AG04449 (cell line): ENCODE results near the gene SLC5A6.
"Not testable (repeated sequence)": the region's sequence is repeated elsewhere in the genome, so short reads cannot be mapped to it uniquely, and the experiment has no call there.

Source experiments
- CTCF ChIA-PET: fragments of 350-600 bp; formaldehyde crosslinking; extraction: SDS; loops from one replicate; lab custom pipeline; 2021; ENCODE audit warnings: antibody characterized with exemption; lab: Yijun Ruan, JAX
- POLR2A ChIA-PET: fragments of 400-600, 350-600 bp; formaldehyde crosslinking; extraction: SDS; loops from one replicate; lab custom pipeline; 2020; ENCODE audit warnings: antibody characterized with exemption, inconsistent platforms; lab: Yijun Ruan, JAX
- DNase-seq: peaks from one replicate; pipeline ENCODE4 v3.0.0-alpha.2; 2010; ENCODE audit warnings: low read depth, low spot score
- H3K4me3 ChIP-seq: 2 replicates; pipeline ENCODE4 v1.5.1; 2011; ENCODE audit warnings: low read depth, mild to moderate bottlenecking, control low read depth, low read length
- CTCF ChIP-seq: IDR thresholded peaks from one replicate; pipeline ENCODE4 v1.5.1; 2011; ENCODE audit warnings: mild to moderate bottlenecking, moderate library complexity, low read length, control low read depth, inconsistent platforms; ENCODE audit not compliant: insufficient read depth; ENCODE audit errors: missing control alignments

The SLC5A6 gene

GRCh38 chr2:27201675-27202074, 10.4 kb downstream of the SLC5A6 start:
- ChIA-PET POLR2A (no interaction called here), CTCF (interaction anchor here (1.0 to 3.3 kb wide), 2 partner anchors 10 to 102 kb away, joined by 3 to 20 read pairs; no protein-coding TSS in a partner anchor)
- no peak overlapping the region for H3K4me3 ChIP-seq
- DNase-seq: no peak
- no peak for TF ChIP-seq CTCF

- no peak overlapping the region for H3K4me3 ChIP-seq
- no peak for TF ChIP-seq CTCF
- ChIA-PET POLR2A (no interaction called here), CTCF (no interaction called here)
- DNase-seq: no peak
These were observed 12.8 kb downstream of the SLC5A6 start for GRCh38 chr2:27199241-27199640.

- DNase-seq: no peak
- ChIA-PET POLR2A (no interaction called here), CTCF (no interaction called here)
- no peak overlapping the region for H3K4me3 ChIP-seq
- TF ChIP-seq CTCF: no peak
These were observed 13.4 kb downstream of the SLC5A6 start for GRCh38 chr2:27198627-27199026.

GRCh38 chr2:27198068-27198467, 14.0 kb downstream of the SLC5A6 start:
- DNase-seq, H3K4me3 ChIP-seq, CTCF ChIA-PET, POLR2A ChIA-PET: not testable (repeated sequence)

GRCh38 chr2:27195799-27196198, 16.3 kb downstream of the SLC5A6 start:
- CTCF ChIA-PET: interaction anchor here (1.4 kb wide), 1 partner anchor 97 kb away, joined by 12 read pairs; no protein-coding TSS in a partner anchor
- H3K4me3 ChIP-seq, DNase-seq, POLR2A ChIA-PET: not testable (repeated sequence)

GRCh38 chr2:27194538-27195354, 17.3 kb downstream of the SLC5A6 start:
- POLR2A ChIA-PET: interaction anchor here (0.7 kb wide), 1 partner anchor 13 kb away, joined by 3 read pairs; no protein-coding TSS in a partner anchor
- DNase-seq: no peak

More at GRCh38 chr2:27194538-27195354, 17.3 kb downstream of the SLC5A6 start:
- H3K4me3 ChIP-seq: no peak overlapping the region
- TF ChIP-seq CTCF: no peak
- CTCF ChIA-PET: interaction anchor here (0.5 to 4.7 kb wide), 12 partner anchors 8 to 109 kb away, joined by 3 to 51 read pairs (median 4); partner anchors contain the start of gene PREB
